ENCODE measurements around the gene ZFP64.
A peak's percentile ranks its signal among the peaks of the same experiment; 100 is the strongest.

Gene ZFP64

DNA sequence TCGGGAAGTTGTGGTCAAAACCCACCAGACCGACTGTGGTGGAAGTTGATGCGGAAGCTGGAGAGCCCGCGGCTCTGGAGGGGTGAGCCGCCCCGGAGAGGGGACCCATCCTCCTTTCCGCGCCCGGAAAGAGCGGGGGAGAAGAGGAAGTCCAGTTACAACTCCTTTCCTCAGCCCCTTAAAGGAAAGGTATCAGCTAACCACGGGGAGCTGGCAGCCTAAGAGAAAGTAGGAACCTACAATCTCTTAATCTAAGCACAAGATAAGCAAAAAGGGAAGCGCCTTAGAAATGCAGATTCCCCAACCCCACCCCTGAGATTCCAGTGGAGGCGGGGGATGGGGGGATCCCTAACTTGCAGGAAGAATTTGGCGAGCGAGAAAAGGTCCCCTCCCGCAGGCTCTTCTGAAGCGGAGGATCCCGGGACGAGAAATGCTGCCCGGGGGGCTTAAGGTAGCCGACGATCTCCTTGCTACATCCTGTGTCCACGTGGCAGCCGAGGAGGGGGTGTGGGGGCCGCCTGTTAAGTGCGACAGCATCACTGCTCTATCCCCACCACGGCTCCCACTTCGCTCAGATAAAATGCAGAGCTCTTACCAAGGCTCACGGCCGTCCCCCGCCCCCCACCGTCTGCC is 87.5 kb downstream of the ZFP64 start:
- TF ChIP-seq, protein P1, sequence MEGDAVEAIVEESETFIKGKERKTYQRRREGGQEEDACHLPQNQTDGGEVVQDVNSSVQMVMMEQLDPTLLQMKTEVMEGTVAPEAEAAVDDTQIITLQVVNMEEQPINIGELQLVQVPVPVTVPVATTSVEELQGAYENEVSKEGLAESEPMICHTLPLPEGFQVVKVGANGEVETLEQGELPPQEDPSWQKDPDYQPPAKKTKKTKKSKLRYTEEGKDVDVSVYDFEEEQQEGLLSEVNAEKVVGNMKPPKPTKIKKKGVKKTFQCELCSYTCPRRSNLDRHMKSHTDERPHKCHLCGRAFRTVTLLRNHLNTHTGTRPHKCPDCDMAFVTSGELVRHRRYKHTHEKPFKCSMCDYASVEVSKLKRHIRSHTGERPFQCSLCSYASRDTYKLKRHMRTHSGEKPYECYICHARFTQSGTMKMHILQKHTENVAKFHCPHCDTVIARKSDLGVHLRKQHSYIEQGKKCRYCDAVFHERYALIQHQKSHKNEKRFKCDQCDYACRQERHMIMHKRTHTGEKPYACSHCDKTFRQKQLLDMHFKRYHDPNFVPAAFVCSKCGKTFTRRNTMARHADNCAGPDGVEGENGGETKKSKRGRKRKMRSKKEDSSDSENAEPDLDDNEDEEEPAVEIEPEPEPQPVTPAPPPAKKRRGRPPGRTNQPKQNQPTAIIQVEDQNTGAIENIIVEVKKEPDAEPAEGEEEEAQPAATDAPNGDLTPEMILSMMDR (IDR thresholded peaks at IDR 0.05; ENCODE audit: low read depth, low read length) = no peak
- DNase-seq (ENCODE audit: low read depth, low spot score) = peak; percentile 22
- in situ Hi-C loops (cut with HindIII; ENCODE audit: low sequenced_read_pairs) = no loop called here
- peak overlapping the region; percentile 61 for H3K4me3 ChIP-seq (ENCODE audit: low read depth, low read length)

DNA sequence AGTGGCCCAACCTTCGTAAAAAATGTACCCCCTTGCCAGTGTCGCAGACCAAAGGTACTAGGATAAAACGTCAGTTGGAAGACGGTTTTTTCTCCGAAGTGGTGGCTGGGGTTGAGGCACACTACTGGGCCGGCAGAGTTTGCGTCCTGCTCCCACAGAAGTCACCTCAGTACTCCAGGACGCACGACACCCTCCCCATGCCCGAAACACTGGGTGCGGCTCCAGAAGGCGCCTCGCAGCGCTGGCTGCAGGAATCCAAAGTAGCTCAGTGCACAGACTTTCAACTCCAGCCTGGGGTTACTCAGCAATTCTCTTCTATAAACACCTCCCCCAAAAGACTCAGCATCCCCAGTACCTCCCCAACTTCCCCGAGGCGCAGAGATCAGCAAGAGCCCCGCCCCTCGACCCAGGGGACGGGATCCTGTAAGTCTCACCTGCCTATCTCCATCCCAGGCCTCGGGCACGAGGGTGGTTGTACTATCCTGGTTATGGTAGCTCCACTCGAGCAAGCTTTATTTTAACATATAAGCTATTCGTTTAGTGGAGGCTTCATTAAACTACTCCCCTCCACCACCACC is 88.2 kb downstream of the ZFP64 start:
- peak; percentile 16 for DNase-seq (ENCODE audit: low read depth, low spot score)
- in situ Hi-C loops (cut with HindIII; ENCODE audit: low sequenced_read_pairs) = no loop called here
- peak overlapping the region; percentile 61 for H3K4me3 ChIP-seq (ENCODE audit: low read depth, low read length)
- TF ChIP-seq, protein P1 (IDR thresholded peaks at IDR 0.05; ENCODE audit: low read depth, low read length) = no peak

DNA sequence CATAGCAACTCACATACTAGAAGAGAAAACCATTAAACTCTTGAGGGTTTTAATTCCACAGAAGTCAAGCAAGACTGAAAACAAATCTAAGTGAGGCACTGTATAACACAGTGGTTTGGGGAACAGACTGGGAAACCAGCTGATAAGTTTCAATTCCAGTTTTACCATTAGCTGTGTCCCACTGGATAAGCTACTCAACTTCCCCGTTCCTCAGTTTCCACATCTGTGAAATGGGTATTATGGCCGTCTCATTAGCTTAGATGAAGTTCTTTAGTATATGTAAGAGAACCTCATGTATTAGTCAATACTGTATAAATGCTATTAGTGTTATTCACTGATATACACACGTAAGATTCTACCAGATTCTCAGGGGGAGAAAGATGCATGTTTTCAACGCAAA is 89.0 kb downstream of the ZFP64 start:
- TF ChIP-seq, protein P1 (IDR thresholded peaks at IDR 0.05; ENCODE audit: low read depth, low read length) = no peak
- DNase-seq (ENCODE audit: low read depth, low spot score) = no peak
- in situ Hi-C loops (cut with HindIII; ENCODE audit: low sequenced_read_pairs) = no loop called here
- no peak overlapping the region for H3K4me3 ChIP-seq (ENCODE audit: low read depth, low read length)

DNA sequence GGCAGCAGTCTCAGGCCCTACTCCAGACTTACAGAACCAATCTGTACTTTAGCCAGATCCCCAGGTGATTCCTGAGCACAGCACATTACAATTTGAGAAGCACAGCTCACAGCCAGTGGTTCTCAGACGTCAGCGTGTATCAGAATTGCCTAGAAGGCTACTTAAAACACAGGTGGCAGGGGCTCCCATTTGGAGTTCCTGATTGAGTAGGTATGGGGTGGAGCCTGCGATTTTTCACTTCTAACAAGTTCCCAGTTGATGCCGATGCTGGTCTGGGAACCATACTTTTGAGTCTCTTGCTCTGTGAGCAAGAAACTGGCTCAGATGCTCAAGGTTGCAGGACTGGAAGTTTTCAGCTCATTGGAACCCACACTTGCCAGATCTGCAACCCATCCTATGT is 89.5 kb downstream of the ZFP64 start:
- no peak for DNase-seq (ENCODE audit: low read depth, low spot score)
- TF ChIP-seq, protein P1 (IDR thresholded peaks at IDR 0.05; ENCODE audit: low read depth, low read length) = no peak
- H3K4me3 ChIP-seq (ENCODE audit: low read depth, low read length) = no peak overlapping the region
- in situ Hi-C loops (cut with HindIII; ENCODE audit: low sequenced_read_pairs) = no loop called here
